Ishikawa (cell line): ENCODE results near the gene C3orf52.

ENCODE experiments used
- CEBPB ChIP-seq: IDR thresholded peaks from 2 replicates; pipeline ENCODE4 v1.6.1; 2012
- CREB1 ChIP-seq: IDR thresholded peaks from 2 replicates; pipeline ENCODE4 v1.6.1; 2012; ENCODE audit warnings: low read depth
- EGR1 ChIP-seq: IDR thresholded peaks from 2 replicates; pipeline ENCODE4 v1.6.1; 2012
- EP300 ChIP-seq: IDR thresholded peaks from 2 replicates; pipeline ENCODE4 v1.6.1; 2012; ENCODE audit warnings: borderline replicate concordance
- FOXM1 ChIP-seq: IDR thresholded peaks from 2 replicates; pipeline ENCODE4 v1.6.1; 2012; ENCODE audit warnings: low read depth, borderline replicate concordance
- MAX ChIP-seq: IDR thresholded peaks from 2 replicates; pipeline ENCODE4 v1.6.1; 2012
- NFIC ChIP-seq: IDR thresholded peaks from 2 replicates; pipeline ENCODE4 v1.6.1; 2012
- RAD21 ChIP-seq: IDR thresholded peaks from 2 replicates; pipeline ENCODE4 v1.6.1; 2012; ENCODE audit warnings: low read depth
- TAF1 ChIP-seq: IDR thresholded peaks from 2 replicates; pipeline ENCODE4 v1.6.1; 2012; ENCODE audit warnings: low read depth, mild to moderate bottlenecking
- TCF12 ChIP-seq: IDR thresholded peaks from 2 replicates; pipeline ENCODE4 v1.6.1; 2012; ENCODE audit warnings: low read depth
- USF1 ChIP-seq: IDR thresholded peaks from 2 replicates; pipeline ENCODE4 v1.6.1; 2012
- YY1 ChIP-seq: IDR thresholded peaks from 2 replicates; pipeline ENCODE4 v1.6.1; 2012; ENCODE audit warnings: low read depth
- ZBTB7A ChIP-seq: IDR thresholded peaks from 2 replicates; pipeline ENCODE4 v1.6.1; 2012; ENCODE audit warnings: low read depth
- TF ChIP-seq, protein P1 (sequence below): IDR thresholded peaks from 2 replicates; pipeline ENCODE4 v1.6.1; 2012; ENCODE audit warnings: low read depth, mild to moderate bottlenecking

The C3orf52 gene

GRCh38 chr3:112132554-112132953, 46.4 kb downstream of the C3orf52 start:
- no peak for TF ChIP-seq YY1

- TF ChIP-seq CREB1 (no peak), TAF1 (no peak), CEBPB (no peak), MAX (no peak), TCF12 (no peak)
- TF ChIP-seq, protein P1, sequence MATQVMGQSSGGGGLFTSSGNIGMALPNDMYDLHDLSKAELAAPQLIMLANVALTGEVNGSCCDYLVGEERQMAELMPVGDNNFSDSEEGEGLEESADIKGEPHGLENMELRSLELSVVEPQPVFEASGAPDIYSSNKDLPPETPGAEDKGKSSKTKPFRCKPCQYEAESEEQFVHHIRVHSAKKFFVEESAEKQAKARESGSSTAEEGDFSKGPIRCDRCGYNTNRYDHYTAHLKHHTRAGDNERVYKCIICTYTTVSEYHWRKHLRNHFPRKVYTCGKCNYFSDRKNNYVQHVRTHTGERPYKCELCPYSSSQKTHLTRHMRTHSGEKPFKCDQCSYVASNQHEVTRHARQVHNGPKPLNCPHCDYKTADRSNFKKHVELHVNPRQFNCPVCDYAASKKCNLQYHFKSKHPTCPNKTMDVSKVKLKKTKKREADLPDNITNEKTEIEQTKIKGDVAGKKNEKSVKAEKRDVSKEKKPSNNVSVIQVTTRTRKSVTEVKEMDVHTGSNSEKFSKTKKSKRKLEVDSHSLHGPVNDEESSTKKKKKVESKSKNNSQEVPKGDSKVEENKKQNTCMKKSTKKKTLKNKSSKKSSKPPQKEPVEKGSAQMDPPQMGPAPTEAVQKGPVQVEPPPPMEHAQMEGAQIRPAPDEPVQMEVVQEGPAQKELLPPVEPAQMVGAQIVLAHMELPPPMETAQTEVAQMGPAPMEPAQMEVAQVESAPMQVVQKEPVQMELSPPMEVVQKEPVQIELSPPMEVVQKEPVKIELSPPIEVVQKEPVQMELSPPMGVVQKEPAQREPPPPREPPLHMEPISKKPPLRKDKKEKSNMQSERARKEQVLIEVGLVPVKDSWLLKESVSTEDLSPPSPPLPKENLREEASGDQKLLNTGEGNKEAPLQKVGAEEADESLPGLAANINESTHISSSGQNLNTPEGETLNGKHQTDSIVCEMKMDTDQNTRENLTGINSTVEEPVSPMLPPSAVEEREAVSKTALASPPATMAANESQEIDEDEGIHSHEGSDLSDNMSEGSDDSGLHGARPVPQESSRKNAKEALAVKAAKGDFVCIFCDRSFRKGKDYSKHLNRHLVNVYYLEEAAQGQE: no peak
Observed at GRCh38 chr3:112132975-112133448, 46.8 kb downstream of the C3orf52 start, which contains the start of gene GCSAM. TSS of gene GCSAM (minus strand) at chr3:112133248. CDS start at chr3:112133120, 128 bp downstream.

- no peak for TF ChIP-seq TAF1
- no peak for TF ChIP-seq CEBPB
- no peak for TF ChIP-seq TCF12
- TF ChIP-seq EP300: no peak
- no peak for TF ChIP-seq YY1
- TF ChIP-seq ZBTB7A: no peak
- TF ChIP-seq USF1: no peak
- TF ChIP-seq, protein P1: no peak
- no peak for TF ChIP-seq CREB1
- TF ChIP-seq RAD21: no peak
- no peak for TF ChIP-seq FOXM1
- TF ChIP-seq MAX: no peak
Observed at GRCh38 chr3:112133626-112134334, 47.6 kb downstream of the C3orf52 start.

DNA sequence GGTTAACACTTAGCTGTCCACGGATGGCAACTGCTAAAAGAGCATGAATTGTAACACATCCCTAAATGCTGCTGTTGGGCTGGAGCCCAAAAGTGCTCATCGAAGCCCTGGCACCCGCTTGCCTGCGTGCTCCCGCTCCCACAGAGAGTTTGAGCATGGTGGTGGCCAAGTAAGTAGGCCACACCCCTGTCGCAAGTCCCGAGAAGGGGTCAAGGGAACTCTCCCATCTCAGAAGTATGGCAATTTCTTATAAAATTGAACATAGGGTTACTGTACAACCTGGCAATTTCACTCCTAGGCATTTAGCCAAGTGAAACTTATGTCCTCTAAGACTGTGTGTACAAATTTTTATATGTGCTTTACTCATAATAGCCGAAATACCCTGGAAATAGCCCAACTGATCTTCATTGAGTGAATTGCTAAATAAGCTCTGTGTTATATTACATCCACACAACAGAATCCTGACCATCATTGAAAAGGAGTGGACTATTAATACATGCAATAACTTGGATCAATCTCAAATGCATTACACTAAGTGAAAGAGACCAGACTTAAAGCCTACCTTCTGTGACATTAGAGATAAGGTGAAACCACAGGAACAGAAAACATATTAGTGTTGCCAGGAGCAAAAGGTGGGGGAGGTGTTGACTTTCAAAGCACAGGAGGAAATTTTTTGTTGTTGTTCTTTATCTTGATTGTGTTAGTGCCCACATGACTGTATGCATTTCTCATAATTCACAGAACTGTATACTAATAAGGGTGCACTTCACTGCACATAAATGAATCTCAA, 48.3 kb downstream of the C3orf52 start:
- TF ChIP-seq, protein P1: no peak
- no peak for TF ChIP-seq FOXM1
- TF ChIP-seq CEBPB: no peak
- TF ChIP-seq ZBTB7A: no peak
- TF ChIP-seq TAF1: no peak
- no peak for TF ChIP-seq EP300
- TF ChIP-seq RAD21: no peak

DNA sequence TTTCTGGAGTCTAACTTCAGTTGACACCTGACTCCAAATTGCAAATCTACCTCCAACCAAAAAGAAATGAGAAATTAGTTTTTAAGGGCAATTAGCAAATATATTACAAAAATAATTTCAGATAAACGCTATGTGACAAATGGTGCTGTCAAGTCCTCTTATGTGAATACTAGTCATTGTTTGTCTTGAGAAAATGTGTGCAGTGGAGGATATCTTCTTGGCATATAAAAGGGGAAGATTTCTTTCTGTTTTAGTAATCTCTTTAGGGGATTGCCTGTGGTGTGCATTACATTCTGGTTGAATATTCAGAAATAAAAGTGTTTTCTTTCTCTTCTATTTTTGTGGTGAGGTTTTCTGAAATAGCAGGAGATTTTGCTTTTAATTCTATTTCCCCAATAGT, 49.9 kb downstream of the C3orf52 start:
- TF ChIP-seq, protein P1: no peak
- no peak for TF ChIP-seq NFIC
- no peak for TF ChIP-seq ZBTB7A
- TF ChIP-seq EGR1: no peak
- no peak for TF ChIP-seq RAD21
